ENCODE results near the gene SLC1A3.
A peak's percentile ranks its signal among the peaks of the same experiment; 100 is the strongest.

- TF ChIP-seq CEBPB (IDR thresholded peaks at IDR 0.05) (peak; percentile 100), RAD21 (IDR thresholded peaks at IDR 0.05; ENCODE audit: low read depth) (peak; percentile 12; the same call in 1 of the 2 replicates), EP300 (IDR thresholded peaks at IDR 0.05; ENCODE audit: borderline replicate concordance) (peak; percentile 69; the same call in 1 of the 2 replicates), MAX (IDR thresholded peaks at IDR 0.05) (peak; percentile 64), FOXM1 (IDR thresholded peaks at IDR 0.05; ENCODE audit: borderline replicate concordance, low read depth) (no peak; the same call in 1 of the 2 replicates)
These were observed 51.2 kb downstream of the SLC1A3 start for GRCh38 chr5:36657563-36657995.
